Transverse colon (tissue), 4 donors: ENCODE measurements around the gene SEPTIN2.

ENCODE experiments used
- CTCF ChIP-seq, 5 experiments: fragments of 200-600 bp in 3 of 5; fragments of 450-650 bp in 2 of 5; sonication (generic) in 3 of 5; IDR thresholded peaks; 1 replicate in 2 of 5; 2 replicates in 3 of 5; pipeline ENCODE4 v1.5.1; 2016 to 2017; ENCODE audit warnings: antibody characterized with exemption in 5 of 5, inconsistent platforms in 3 of 5, mild to moderate bottlenecking in 2 of 5, moderate library complexity in 1 of 5
- EP300 ChIP-seq: sonication (generic); formaldehyde crosslinking; IDR thresholded peaks from one replicate; pipeline ENCODE4 v1.6.1; 2017; ENCODE audit warnings: antibody characterized with exemption, low read depth
- POLR2AphosphoS5 ChIP-seq, 3 donors: sonication (generic); formaldehyde crosslinking; IDR thresholded peaks; one replicate each; pipeline ENCODE4 v1.6.1; 2016; ENCODE audit warnings: antibody characterized with exemption in 3 of 3

- no peak for TF ChIP-seq CTCF (IDR thresholded peaks at IDR 0.05)
- no peak for TF ChIP-seq POLR2AphosphoS5 (IDR thresholded peaks at IDR 0.05)
- TF ChIP-seq EP300 = no peak
Measured at GRCh38 chr2:241350530-241350877, 34.8 kb downstream of the SEPTIN2 start.
